ENCODE results near the gene PREX1. TPM values are rescaled to one million over a fixed set of nuclear protein-coding genes. Genes with fewer than 3 reads are reported as not detected.

PREX1 gene
- total RNA-seq, 2 experiments from 2014 or later: 76.8 to 77.1 TPM

DNA sequence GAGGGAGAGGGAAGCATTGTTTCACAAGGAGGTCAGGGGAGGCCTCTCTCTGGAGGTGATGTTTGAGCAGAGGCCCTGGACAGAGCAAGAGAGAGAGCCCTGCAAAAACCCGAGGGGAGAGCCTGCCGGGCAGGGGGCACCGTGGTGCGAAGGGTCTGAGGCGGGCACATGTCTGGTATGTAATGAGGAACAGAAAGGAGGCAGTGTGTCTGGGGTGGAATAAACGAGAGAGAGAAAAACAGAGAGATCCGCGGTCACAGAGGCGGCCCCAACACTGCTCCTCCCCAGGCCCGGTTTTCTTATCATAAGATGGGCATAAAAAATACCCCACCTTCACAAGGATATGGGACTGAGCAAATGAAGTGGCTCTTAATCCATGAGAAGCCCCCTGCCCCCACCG, 119.2 kb downstream of the PREX1 start:
- H3K4me1 Mint-ChIP-seq: peaks cover 51% of the 10 kb centered on the region
- no peak for DNase-seq
- H3K27me3 Mint-ChIP-seq: no peaks in the 10 kb centered on the region
- peaks cover 48% of the 10 kb centered on the region for H3K36me3 Mint-ChIP-seq
- peak overlapping the region; percentile 50 for H3K27ac Mint-ChIP-seq
- H3K9me3 Mint-ChIP-seq: no peaks in the 10 kb centered on the region
- H3K4me3 Mint-ChIP-seq: no peak overlapping the region

DNA sequence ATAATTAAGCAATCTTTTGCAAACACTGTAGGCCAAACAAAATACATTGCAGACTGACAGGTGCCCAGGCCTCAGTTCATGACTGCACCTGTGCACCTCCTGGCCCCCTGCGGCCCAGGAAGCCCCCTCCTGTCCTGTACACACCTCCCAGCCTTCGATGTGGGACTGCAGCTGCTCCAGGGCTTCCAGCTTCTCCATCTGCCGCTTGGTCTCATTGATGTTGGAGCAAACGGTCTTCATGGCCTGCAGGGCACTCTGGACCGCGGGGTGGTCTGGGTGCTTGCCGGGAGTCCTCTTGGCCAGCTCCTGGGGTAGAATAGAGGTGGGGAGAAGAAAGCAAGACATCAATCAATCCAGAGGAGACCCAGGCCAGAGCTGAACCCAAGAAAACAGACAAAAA, 119.7 kb downstream of the PREX1 start:
- Mint-ChIP-seq H3K4me3 (no peak overlapping the region), H3K27ac (no peak overlapping the region), H3K9me3 (no peaks in the 10 kb centered on the region), H3K27me3 (no peaks in the 10 kb centered on the region), H3K36me3 (peaks cover 48% of the 10 kb centered on the region), H3K4me1 (peaks cover 51% of the 10 kb centered on the region)
- no peak for DNase-seq

DNA sequence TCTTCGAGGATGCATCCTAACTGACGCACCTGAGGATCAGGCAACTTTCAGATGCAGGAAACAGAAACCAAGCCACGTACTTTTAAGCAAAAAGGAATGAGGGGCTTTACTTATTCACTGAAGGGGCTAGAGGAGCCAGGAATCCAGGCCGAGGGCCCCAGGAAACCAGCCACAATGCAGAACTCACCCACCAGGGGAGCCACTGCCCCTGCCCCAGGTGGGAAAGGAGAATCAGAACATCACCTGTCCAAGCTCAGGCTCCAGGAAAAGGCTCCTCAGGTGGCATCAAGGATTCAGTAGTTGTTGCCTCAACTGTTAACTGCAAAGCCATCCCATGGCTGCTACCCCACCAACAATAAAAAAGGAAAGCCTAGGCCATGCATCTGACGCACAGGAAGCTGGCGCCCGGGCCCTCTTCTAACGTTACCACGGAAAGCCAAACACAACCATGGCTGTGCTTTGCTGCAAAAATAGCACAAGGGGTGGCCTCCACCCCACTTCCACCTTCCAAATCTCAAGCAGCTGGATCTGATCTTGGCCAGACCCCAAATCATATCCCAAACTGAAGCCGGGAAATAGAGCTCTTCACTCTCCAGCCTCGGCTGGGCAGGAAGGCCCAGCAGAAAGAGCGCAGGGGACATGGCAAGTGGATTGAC, 121.0 kb downstream of the PREX1 start:
- Mint-ChIP-seq H3K27me3 (no peaks in the 10 kb centered on the region), H3K36me3 (peaks cover 40% of the 10 kb centered on the region), H3K9me3 (no peaks in the 10 kb centered on the region), H3K4me1 (peaks cover 46% of the 10 kb centered on the region), H3K4me3 (no peak overlapping the region), H3K27ac (peak overlapping the region; percentile 76)
- no peak for DNase-seq

DNA sequence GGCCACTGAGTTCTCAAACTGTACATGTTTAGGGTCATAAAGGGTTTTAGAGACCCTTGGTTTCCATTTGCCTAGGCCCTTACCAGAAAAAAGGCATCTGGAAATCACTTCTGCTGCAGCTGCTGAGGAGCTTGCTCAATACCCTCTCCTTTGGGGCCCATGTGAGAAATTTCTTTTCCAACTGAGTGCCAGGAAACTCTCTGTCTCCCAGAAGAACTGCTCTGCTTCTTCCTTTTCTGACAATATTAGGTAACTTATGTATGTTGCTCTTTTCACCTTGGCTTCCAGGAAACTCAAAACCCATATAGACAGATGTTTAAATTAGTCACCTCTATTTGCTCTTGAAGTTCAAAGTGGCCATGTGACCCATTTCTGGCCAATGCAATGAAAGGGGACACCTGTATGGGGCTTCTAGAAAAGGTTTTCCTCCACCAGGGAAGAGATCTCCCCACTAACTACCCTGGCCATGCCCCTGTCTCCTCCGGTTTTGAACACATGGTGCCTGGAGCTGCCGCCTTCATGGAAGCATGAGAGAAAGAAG, 121.6 kb downstream of the PREX1 start:
- Mint-ChIP-seq H3K27me3 (no peaks in the 10 kb centered on the region), H3K9me3 (no peaks in the 10 kb centered on the region), H3K4me3 (peak overlapping the region; percentile 9), H3K36me3 (peaks cover 45% of the 10 kb centered on the region), H3K27ac (peak overlapping the region; percentile 76), H3K4me1 (peaks cover 41% of the 10 kb centered on the region)
- no peak for DNase-seq

GRCh38 chr20:48705240-48706115, 122.3 kb downstream of the PREX1 start:
- no peaks in the 10 kb centered on the region for H3K27me3 Mint-ChIP-seq
- H3K9me3 Mint-ChIP-seq: no peaks in the 10 kb centered on the region
- peaks cover 40% of the 10 kb centered on the region for H3K4me1 Mint-ChIP-seq
- no peak for DNase-seq
- H3K36me3 Mint-ChIP-seq: peaks cover 46% of the 10 kb centered on the region
- peak overlapping the region; percentile 36 for H3K27ac Mint-ChIP-seq
- H3K4me3 Mint-ChIP-seq: no peak overlapping the region

DNA sequence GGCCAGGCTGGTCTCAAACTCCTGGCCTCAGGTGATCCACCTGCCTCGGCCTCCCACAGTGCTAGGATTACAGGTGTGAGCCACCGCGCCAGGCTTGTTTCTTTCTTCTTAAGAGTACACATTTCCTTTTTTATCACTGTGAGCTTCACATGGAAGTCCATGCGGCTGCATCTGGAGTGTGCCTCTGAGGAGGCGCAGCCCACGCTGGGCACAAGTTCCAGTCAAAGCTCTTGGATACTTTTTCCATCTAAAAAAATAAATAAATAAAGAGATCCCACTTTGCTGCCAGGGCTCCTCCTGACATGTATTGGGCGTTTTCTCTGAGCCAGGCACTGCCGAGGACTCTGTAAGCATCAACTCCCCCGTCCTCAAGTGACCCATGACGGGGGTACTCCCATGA, 123.0 kb downstream of the PREX1 start:
- H3K9me3 Mint-ChIP-seq: no peaks in the 10 kb centered on the region
- no peak overlapping the region for H3K27ac Mint-ChIP-seq
- H3K27me3 Mint-ChIP-seq: no peaks in the 10 kb centered on the region
- no peak for DNase-seq
- H3K4me1 Mint-ChIP-seq: peaks cover 38% of the 10 kb centered on the region
- no peak overlapping the region for H3K4me3 Mint-ChIP-seq
- peaks cover 51% of the 10 kb centered on the region for H3K36me3 Mint-ChIP-seq

DNA sequence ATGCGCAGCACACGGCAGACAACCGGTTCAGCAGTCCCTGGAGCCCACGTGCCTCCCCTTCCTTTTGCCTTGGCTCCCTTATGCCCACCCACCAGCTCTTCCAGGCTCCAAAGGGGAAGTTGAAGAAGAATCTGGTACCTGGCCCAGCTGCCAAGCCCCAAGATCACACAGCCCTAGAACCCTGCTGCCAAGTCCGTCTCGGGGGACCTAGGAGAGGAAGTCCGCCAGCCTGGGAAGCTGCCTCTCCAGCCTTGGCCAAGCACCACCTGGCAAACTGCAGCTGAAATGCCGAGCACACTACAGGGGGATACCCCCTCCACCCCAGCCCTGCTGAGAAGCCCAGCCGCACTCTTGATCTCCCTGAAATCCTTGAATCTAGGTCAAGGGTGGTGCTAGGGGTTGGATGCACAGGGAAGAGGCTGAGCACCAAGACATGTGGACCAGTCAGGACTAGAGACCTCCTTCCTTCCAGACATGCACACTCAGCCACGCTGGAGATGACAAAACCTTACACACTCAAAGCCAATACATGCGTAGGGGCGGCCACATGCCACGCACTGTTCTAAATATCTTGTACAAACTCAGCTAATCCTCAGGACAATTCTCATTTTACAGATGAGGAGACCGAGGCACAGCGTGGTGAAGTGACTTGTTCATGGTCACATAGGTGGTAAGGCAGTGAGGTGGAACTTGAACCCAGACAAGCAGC, 124.1 kb downstream of the PREX1 start:
- no peak for DNase-seq
- no peaks in the 10 kb centered on the region for H3K27me3 Mint-ChIP-seq
- H3K4me1 Mint-ChIP-seq: peaks cover 40% of the 10 kb centered on the region
- H3K27ac Mint-ChIP-seq: no peak overlapping the region
- H3K4me3 Mint-ChIP-seq: no peak overlapping the region
- peaks cover 60% of the 10 kb centered on the region for H3K36me3 Mint-ChIP-seq
- no peaks in the 10 kb centered on the region for H3K9me3 Mint-ChIP-seq

- H3K4me1 Mint-ChIP-seq: peaks cover 37% of the 10 kb centered on the region
- H3K9me3 Mint-ChIP-seq: no peaks in the 10 kb centered on the region
- H3K27ac Mint-ChIP-seq: no peak overlapping the region
- H3K36me3 Mint-ChIP-seq: peaks cover 59% of the 10 kb centered on the region
- H3K27me3 Mint-ChIP-seq: no peaks in the 10 kb centered on the region
- H3K4me3 Mint-ChIP-seq: no peak overlapping the region
- no peak for DNase-seq
Observed at GRCh38 chr20:48703107-48703506, 124.7 kb downstream of the PREX1 start.

DNA sequence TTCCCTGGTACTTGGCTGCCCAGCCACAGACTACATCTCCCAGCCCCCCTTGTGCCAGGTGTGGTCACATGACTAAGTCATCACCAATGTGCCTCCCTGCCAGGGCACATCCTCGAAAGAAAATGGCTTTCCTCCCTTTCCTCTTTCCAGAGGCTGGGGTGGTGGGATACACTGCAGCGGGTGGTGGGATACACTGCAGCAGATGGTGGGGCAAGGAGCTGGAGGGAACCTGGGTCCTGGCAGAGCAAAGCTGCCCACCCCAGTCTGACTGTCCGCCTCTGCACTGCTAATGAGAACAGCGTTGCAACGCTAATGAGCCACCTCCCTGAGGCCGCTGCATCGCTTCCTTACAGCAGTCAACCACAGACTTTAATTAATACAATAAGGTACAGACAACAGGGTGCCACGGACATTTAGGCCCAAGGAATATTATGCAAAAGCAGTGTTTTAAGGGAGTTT, 125.3 kb downstream of the PREX1 start:
- Mint-ChIP-seq H3K4me1 (peaks cover 34% of the 10 kb centered on the region), H3K27me3 (no peaks in the 10 kb centered on the region)

DNA sequence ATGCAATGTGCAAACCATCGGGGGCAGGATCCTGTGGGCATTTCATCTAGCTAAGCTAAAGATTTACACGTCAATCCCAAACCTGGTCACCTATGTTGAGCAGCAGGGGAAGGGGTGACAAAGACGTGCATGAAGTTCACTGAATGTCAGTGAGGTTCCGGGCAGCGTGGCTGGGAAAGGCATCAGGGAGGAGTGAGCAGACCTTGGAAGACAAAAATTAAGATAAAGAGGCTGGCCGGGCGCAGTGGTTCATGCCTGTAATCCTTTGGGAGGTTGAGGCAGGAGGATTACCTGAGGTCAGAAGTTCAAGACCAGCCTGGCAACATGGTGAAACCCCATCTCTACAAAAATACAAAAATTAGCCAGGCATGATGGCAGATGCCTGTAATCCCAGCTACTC, 126.1 kb downstream of the PREX1 start:
- no peak for DNase-seq
- Mint-ChIP-seq H3K9me3 (no peaks in the 10 kb centered on the region), H3K27ac (no peak overlapping the region), H3K36me3 (peaks cover 46% of the 10 kb centered on the region), H3K27me3 (no peaks in the 10 kb centered on the region), H3K4me1 (peaks cover 26% of the 10 kb centered on the region), H3K4me3 (no peak overlapping the region)

More for the DNA sequence above, 125.3 kb downstream of the PREX1 start:
- H3K27ac Mint-ChIP-seq: peak overlapping the region; percentile 22
- H3K9me3 Mint-ChIP-seq: no peaks in the 10 kb centered on the region
- peaks cover 53% of the 10 kb centered on the region for H3K36me3 Mint-ChIP-seq
- no peak for DNase-seq
- no peak overlapping the region for H3K4me3 Mint-ChIP-seq

DNA sequence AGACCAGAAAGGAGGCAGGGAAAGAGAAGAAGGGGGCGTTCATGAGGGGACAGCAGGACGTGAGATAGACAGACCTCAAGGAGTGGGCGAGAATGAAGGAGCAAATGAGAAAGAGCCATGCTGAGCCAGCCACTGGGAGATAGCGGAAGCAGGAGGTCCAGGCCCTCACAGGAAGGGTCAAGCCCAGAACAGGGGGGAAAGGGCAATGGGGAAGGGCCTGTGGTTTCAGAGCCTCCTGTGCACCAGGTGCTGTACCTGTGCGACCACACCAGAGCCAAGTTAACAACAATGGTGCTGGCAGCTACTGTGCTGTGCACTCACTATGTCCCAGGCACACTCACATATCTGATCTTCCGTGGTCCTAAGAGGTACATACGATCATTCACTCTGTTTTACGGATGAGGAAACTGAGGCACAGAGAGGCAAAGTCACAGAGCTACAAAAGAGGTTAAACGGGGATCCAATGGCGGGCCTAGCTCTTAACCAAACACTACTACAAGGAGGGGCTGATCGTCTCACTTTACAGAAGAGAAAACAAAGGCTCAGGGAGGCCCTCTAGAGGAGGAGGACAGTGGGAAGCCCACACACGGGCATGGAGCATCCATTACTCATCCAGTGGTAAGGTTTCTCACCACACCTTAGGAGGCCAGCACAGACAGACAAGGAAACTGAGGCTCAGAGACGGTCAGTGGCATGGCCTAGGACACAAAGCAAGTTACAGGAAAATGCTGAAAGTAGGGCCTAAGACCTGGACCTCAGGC, 129.1 kb downstream of the PREX1 start:
- H3K36me3 Mint-ChIP-seq: peaks cover 36% of the 10 kb centered on the region
- H3K9me3 Mint-ChIP-seq: no peaks in the 10 kb centered on the region
- DNase-seq: no peak
- no peak overlapping the region for H3K4me3 Mint-ChIP-seq
- H3K27me3 Mint-ChIP-seq: no peaks in the 10 kb centered on the region
- peak overlapping the region; percentile 65 for H3K27ac Mint-ChIP-seq
- peaks cover 13% of the 10 kb centered on the region for H3K4me1 Mint-ChIP-seq

- H3K4me3 Mint-ChIP-seq: no peak overlapping the region
- H3K36me3 Mint-ChIP-seq: peaks cover 36% of the 10 kb centered on the region
- no peak overlapping the region for H3K27ac Mint-ChIP-seq
- H3K27me3 Mint-ChIP-seq: no peaks in the 10 kb centered on the region
- H3K9me3 Mint-ChIP-seq: no peaks in the 10 kb centered on the region
- peaks cover 13% of the 10 kb centered on the region for H3K4me1 Mint-ChIP-seq
- no peak for DNase-seq
Observed at GRCh38 chr20:48697845-48698491, 129.8 kb downstream of the PREX1 start.

DNA sequence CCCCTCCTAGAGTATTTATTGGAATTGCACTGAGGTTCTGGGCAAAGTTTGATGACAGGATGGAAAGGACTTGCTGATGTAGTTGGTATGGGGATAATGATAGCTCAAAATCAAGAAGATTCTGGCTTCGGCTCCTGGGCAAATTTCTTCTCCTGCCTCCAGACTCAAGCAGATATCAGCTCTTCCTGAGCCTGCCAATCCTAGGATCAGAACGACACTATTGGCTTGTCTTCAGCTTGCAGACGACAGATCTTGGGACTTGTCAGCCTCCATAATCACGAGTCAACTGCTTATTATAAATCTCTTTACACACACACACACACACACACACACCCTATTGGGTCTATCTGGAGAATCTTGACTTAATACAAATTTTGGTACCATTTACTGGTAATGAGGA, 131.1 kb downstream of the PREX1 start:
- no peak for DNase-seq
- H3K36me3 Mint-ChIP-seq: peaks cover 34% of the 10 kb centered on the region
- H3K27me3 Mint-ChIP-seq: no peaks in the 10 kb centered on the region
- H3K27ac Mint-ChIP-seq: no peak overlapping the region
- H3K4me1 Mint-ChIP-seq: peaks cover 13% of the 10 kb centered on the region
- H3K4me3 Mint-ChIP-seq: no peak overlapping the region
- H3K9me3 Mint-ChIP-seq: no peaks in the 10 kb centered on the region

- Mint-ChIP-seq H3K27ac (no peak overlapping the region), H3K36me3 (peaks cover 37% of the 10 kb centered on the region), H3K27me3 (no peaks in the 10 kb centered on the region), H3K4me1 (peaks cover 13% of the 10 kb centered on the region), H3K9me3 (no peaks in the 10 kb centered on the region), H3K4me3 (no peak overlapping the region)
- no peak for DNase-seq
Observed at GRCh38 chr20:48695738-48696137, 132.1 kb downstream of the PREX1 start.

Data from activated naive CD8-positive, alpha-beta T cell treated with anti-CD3 and anti-CD28 coated beads for 36 hours (primary cell).